ENCODE data around the gene LAMB1. TPM values are rescaled to one million over a fixed set of nuclear protein-coding genes. Genes with fewer than 3 reads are reported as not detected.

The LAMB1 gene
- total RNA-seq, 1 donor from 2014 or later, result 35.0 TPM

Other genes starting within 250 kb of the LAMB1 start
- gene SLC26A3, start 199.9 kb downstream of the LAMB1 start, total RNA-seq, result 0.44 TPM
- gene DLD, start 112.0 kb downstream of the LAMB1 start, total RNA-seq, result 63.5 TPM
- 1.1 TPM for gene LAMB4, start 127.2 kb upstream of the LAMB1 start, total RNA-seq